Stimulated activated CD4-positive, alpha-beta T cell treated with anti-CD3 and anti-CD28 coated beads, Interleukin-4, amount 100 ng/mL, for 1 hour (primary cell): ENCODE results near the gene L3MBTL1.
"Not testable (repeated sequence)": the region's sequence is repeated elsewhere in the genome, so short reads cannot be mapped to it uniquely, and the experiment has no call there.

ENCODE experiments used
- DNase-seq: peaks from one replicate; pipeline ENCODE4 v3.0.0-alpha.2; 2020

Gene L3MBTL1

DNA sequence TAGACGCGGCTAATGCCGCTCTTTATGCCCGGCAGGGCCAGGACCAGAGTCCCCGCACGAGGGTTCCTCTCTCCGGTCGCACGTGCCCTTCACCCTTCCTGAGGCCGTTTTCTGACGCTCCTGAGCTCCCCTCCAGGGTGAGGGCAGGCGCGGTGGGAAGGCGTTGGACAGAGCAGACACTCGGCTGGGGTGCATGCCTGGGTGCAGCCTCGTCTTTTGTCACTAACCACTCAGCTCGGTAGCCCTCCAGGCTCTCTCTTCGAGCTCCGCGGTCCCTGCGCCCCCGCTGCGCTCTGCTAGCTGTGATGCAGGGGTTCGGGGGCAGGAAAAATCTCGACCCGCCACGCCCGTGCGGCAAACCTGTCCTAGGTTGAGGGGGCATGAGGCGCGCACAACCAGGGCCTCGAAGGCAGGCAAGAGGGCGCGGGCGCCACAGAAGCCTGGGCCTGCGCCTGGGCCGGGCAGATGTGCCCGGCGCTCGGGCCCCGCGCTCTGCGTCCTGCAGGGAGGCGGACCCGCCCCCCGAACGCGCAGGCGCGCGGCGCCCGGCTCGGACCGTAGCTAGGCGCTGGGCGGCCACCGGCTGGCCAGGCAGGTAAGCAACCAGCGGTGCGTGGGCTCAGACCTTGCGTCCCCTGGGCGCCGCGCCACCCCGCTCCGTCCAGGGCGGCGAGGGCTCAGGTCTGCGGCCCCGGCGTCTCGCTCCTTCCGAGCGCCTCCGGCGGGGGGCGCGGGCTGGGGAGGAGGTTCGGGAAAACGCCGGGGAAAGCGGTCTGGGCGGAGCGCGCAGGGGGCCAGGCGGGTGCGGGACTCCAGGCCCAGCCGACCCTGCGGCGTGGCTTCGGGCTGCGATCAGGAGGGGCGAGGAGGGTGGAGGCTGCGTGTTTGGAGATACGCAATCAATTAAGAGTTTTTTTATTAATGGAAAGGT lies at the start of gene L3MBTL1:
Gene L3MBTL1 (plus strand): TSS at position 548 of the 931 bp plus-strand sequence. CDS start 5,807 bp downstream, outside the sequence.
- DNase-seq, result peak; percentile 15

DNA sequence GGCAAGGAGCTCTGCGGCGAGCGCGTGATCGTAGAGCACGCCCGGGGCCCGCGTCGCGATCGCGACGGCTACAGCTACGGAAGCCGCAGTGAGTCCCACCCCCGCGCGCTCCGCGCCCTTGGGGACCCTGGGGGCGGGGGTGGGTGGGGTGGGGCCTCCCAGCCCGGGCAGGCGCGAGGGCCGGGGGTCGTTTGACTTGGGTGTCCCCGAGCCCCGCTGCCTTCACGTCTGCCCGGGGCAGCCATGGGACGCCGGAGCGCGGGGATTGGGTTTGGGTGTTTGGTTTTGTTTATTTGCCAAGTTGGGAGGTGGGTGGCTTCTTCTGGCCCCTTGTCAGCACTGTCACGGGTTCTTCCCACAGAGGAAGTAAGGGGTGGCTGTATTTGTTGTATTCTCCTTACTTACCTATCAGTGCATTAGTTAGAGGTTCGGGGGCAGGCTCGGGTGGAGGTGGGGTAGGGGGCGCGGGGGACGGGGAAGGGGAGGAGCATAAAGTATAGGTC lies 49.0 kb upstream of the L3MBTL1 start:
- no peak for DNase-seq

DNA sequence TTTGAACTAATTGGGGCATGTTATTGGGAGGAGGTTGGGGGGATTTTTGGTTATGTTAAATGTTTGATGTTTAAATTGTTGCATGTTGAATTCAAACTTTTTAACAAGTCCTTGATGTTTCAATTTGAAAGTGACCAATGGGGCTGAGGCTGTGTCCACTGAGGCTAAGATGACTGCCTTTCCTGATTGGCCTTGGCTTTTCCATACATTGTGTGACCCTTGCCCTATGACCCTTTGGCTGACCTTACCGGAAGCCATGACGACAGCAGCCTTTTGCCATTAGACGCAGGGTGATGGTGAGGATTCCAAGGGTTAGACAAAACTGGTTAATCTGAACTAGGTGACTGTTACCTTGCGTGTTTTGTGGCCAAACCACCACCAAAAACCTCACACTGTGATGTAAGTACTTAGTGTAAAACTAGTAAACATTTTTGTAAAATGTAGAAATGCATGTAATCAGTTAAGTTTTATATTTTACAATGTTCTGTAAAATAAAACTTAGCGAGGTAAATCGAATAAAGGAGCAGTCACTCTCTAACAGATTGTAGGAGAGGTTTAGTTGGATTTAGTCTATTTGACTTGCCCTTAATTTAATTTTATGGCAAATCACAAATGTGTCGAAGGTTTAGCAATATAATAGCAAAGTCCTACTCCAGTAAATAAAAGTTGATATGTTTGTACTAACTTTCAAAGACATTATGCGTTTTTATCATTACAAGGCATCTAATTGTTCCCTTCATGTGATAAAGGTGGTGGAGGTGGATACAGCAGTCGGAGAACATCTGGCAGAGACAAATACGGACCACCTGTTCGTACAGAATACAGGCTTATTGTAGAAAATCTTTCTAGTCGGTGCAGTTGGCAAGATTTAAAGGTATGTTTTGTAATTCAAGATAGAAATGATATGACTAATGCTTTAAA lies 48.2 kb upstream of the L3MBTL1 start:
- DNase-seq, result no peak

DNA sequence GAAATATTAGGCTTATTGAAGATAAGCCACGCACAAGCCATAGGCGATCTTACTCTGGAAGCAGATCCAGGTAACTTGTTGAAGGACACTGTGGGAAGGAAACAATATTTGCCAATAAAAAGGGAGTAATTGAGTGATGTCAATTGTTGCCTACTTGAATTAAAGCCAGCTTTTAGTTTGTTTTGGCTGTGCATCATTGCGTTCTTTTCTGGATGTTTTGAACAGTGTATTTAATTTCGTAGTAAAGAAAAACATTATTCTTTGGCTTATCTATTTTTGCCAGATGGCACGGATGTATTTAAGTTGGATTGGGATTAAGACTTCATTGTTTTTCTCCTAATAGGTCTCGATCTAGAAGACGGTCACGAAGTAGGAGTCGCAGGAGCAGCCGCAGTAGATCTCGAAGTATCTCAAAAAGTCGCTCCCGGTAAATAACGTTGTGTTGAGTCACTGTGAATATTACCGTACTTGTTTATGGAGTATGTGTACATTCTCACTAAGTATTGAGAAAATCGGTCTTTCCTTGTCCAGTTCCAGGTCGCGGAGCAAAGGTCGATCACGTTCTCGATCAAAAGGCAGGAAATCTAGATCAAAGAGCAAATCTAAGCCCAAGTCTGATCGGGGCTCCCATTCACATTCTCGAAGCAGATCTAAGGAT lies 47.2 kb upstream of the L3MBTL1 start:
- no peak for DNase-seq

DNA sequence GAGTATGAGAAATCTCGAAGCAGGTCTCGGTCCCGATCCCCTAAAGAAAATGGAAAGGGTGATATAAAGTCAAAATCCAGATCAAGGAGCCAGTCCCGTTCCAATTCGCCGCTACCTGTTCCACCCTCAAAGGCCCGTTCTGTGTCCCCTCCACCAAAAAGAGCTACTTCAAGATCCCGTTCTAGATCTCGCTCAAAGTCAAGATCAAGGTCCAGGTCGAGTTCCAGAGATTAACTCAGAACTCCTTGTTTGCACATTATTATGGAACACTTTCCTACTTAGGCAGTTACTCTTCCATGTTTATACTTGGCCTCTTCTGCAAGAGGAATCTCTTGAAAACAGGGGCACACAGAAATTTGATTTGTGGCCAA lies 46.7 kb upstream of the L3MBTL1 start:
- no peak for DNase-seq

DNA sequence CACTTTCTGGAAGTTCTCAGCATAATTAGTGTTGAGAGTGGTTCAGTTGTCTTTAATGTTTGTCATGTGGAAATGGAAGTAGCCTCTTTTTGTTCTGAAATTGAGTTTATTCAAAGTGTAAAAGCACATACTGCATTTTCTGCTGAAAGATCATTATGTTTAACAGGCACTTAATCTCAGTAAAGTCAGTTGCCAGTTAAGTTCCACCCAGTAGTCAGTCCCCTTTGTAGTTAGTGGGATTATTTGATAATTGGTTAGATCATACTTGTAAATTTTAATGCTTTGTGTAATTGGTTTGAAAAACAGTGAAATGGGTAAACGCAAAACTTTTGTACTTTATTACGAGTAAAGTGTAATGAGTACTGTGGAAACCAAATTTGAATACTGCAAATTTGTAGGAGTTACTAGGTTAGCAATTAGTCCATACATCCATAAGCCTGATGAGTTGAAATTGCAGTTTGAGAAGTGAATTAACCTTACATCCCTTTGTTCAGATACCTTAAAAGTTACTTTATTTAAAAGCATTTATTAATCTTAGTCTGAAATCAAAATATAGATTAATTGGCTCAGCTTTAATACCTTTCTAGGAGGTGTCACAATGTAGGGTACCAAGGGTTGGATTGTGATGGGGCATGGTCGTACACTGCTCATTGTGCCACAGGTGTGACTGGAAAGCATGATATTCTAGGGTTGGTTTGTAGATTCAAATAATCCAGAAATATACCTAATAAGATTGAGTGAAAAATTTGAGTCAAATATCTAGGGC lies 45.4 kb upstream of the L3MBTL1 start:
- no peak for DNase-seq

DNA sequence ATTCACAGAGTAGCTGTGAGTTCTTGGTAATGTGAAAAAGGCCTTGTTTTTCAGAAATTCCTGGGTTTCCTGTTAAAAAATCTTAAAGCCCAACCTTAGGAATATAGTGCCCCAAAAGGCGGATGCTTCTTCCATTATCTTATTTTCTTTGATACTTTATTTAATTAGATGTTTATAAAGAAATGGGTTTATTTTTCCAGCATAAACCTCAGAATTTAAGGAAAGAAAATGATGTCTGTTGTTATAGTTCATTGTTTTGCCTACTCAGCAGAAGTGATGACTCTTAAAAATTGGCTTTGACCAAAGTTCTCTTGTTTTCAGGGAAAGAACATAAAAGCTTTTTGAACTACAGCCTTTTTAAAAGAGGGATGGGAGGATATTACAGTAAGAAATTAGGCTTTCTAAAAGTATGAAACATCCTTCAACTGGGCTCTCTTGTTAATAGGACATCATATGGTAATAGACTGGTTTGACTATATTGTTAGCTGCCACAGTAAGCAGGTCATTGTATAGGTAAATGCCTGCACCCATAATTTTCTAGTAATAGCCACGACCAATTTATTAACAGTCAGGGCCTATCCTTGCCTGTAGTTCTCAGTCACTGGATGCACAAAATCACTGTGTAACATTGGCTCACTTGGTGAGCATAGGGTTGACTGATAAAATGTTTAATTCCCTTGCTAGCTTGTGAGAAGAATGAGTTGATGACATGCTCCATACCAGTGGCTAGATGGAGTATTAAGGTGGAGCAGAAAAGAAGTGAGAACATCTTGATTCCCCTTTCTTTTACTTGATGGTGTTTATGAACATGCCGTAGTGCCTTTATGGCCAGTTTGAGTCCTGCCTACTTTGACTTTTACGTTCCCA lies 44.6 kb upstream of the L3MBTL1 start:
- no peak for DNase-seq

DNA sequence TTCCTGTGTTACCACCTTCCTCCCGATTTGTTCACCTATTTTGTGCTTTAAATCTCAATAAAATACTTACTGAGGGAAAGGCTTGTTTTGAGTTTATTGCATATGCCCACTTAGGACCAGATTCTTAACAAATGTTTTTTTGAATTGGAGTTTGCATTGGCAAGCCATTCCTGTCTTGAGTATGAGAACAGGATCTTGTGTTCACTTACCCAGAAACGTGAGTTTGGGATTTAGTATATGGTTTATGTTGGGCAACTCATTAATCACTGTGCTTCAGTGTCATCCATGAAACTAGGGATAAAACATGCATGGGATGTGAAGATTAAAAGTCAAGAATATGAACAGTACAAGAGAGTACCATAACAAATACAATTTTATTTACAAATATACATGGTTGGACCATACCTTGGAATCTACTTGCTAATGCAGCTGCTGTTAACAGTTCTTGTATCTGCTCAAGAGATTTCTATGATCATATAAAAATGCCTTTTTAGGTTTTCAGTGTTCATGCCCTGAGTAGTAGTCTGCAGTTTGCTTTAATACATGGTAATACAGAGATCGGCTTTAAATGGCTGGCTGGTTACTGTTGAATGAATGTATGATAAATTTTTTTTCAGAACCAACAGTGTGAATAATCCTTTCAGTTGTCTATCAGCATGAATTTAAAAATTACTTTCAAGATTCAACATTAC lies 43.8 kb upstream of the L3MBTL1 start:
- DNase-seq, result no peak

DNA sequence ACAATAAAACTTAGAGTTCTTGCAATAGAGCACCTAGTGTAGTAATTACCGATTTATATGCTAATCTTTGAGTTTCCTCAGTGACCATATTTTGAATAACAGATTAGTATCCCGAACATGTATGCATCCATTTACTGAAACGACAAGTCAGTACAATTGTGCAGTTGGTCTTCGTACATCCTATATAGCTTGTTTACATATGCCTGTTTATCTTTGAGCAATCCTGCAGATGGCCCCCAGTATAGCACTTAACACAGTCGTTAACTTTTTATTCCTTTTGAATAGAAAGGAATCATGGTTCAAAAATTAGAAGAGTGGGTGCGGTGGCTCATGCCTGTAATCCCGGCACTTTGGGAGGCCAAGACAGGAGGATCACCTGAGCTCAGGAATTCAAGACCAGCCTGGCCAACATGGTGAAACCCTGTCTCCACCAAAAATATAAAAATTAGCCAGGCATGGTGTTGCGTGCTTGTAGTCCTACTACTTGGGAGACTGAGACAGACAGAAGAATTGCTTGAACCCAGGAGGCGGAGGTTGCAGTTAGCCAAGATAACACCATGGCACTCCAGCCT lies 43.2 kb upstream of the L3MBTL1 start:
- no peak for DNase-seq

DNA sequence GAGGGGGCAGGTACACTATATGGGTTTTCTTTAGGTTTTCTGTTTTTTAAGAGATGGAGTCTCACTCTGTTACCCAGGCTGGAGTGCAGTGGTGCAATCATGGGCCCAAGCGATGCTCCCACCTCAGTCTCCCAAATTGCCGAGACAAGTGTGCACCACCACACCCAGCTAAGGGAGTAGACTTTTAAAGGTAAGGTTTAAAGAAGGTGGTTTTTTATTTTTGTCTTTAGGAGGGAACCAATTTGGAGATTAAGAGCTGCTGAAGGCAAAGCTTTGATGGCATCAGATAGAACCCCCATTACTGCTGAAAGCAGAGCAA lies 41.9 kb upstream of the L3MBTL1 start:
- no peak for DNase-seq

DNA sequence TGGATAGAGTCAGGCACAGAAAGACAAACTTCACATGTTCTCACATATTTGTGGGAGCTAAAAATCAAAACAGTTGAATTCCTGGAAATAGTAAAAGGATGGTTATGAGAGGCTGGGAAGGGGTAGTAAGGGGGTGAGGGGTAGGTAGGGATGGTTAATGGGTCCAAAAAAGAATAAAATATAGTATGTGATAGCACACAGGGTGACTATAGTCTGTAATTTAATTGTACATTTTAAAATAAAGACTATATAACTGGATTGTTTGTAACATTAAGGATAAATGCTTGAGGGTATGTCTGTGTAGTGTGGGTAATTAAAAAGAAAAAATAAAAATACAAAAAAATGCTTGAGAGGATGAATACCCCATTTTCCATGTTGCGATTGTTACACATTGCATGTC lies 39.9 kb upstream of the L3MBTL1 start:
- DNase-seq, result no peak

DNA sequence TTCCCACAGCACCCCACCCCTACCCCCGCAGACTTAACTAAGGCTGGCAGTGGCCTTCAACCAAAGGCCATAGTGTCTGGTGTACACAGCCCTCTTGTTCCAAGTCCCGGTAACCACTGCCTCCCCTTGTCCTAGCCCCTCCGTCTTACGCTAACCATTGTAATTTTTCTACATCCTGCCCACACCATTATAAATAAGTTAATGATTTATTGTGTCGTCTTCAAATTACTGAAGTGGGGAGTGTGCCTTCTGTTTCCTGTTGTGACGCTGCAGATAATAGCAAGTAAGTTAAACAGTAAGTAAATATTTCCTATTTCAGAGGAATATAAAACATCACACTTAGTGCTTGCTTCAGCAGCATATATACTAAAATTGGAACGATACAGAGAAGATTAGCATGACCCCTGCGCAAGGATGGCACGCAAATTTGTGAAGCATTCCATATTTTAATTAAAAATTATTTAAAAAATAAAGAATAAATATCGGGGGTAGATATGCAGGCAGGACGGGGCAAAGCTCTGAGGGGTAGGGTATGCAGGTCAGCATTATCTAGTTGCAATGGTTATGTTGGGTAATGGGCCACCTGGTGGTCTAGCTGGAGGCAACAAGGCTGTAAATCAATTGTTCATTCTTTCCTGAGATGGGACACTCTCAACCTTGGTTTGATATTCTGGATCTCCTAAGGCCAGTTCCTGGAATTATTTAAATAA lies 34.7 kb upstream of the L3MBTL1 start:
- no peak for DNase-seq

DNA sequence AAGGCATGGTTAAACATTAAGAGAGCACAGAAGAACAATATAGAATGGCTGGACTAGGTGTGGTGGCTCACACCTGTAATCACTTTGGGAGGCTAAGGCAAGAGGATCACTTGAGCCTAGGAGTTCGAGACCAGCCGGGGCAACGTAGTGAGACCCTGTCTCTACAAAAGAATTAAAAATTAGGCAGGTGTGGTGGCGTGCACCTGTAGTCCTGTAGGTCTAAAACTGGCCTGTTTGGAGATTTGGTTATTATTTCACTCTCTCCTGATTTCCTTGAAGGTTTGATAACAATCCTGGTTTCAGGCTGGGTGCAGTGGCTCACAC lies 34.2 kb upstream of the L3MBTL1 start:
- no peak for DNase-seq

DNA sequence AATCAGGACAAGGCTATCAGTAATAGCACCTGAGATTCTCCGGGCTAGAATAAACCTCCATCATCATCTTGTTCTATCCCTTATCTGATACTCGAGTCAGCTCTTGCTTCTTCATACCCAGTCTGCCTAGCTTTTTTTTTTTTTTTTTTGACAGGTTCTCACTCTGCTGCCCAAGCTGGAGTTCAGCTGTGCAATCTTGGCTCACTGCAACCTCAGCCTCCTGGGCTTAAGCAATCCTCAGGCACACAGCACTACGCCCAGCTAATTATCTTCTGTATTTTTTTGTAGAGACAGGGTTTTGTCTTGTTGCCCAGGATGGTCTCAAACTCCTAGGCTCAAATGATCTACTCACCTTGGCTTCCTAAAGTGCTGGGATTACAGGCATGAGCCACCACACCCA lies 30.3 kb upstream of the L3MBTL1 start:
- DNase-seq, result no peak

DNA sequence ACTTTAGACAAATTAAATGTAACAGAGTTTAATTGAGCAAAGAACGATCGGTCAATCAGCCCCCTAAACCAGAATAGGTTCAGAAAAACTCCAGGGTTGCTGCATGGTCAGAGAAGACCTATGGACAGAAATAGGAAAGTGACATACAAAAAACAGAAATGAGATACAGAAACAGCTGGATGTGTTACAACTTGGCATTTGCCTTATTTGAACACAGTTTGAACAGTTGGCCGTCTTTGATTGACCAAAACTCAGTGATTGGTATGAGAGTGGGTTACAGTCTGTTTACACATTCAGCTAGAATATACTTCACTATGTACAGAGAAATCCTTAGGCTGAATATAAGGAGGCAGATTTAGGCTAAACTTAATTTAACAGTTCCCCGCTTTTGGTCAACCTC lies 29.9 kb upstream of the L3MBTL1 start:
- DNase-seq, result no peak

DNA sequence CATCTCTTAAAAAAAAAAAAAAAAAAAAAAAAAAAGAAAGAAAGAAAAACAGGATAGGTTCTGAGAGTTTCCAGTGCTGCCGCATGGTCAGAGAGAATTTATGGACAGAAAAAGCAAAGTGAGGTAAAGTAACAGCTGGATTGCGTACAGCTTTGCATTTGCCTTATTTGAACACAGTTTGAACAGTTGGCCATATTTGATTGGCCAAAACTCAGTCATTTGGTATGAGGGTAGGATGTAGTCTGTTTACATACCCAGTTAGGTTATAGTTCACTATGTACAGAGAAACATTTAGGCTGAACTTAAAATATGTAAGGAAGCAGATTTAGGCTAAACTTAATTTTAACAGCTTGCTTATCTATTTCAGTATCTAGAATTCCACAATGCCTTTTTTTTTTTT lies 17.5 kb upstream of the L3MBTL1 start:
- DNase-seq, result no peak

DNA sequence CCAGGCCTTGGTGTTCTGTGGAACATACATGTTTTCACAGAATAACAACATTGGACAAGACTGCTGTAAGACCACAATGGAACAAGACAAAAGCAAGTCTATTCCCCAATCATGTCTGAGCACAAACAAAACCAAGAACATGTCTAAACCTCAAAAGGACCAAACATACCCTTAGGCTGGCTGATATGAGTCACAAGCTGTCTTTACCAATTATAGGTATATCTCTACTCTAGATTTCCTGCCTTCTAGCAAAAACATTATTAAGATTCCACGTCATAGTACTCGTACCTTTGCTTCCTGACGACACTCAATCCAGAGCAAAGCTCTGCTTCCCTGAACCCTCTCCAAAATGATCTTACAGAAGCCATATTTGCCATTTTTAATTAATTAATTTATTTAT lies 15.4 kb upstream of the L3MBTL1 start:
- DNase-seq, result no peak

DNA sequence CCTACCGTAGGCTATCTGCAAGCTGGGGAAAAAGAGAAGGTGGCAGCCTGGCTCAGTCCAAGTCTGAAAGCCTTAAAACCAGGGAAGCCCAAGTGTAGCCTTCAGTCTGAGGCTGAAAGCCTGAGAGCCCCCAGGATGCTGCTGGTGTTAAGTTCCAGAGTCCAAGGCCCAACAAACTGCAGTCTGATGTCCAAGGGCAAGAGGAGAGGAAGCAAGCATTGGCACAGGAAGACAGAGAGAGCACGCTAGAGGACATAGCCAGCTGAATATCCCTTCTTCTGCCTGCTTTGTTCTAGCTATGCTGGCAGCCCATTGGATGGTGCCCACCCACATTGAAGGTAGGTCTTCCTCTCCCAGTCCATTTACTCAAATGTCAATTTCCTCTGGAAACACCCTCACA lies 12.1 kb upstream of the L3MBTL1 start:
- no peak for DNase-seq

DNA sequence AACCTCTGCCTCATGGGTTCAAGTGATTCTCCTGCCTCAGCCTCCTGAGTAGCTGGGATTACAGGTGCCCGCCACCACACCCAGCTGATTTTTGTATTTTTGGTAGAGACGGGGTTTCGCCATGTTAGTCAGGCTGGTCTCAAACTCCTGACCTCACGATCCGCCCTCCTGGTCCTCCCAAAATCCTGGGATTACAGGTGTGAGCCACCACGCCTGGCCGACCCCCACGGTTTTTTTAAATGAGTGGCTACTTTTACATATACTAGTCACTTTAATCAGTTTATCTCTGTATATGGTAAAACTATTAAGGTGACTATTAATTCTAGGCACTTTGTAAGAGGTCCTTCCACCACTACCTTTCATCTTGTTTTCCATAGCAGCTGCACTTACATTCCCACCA lies 5.5 kb upstream of the L3MBTL1 start:
- DNase-seq, result not testable (repeated sequence)

DNA sequence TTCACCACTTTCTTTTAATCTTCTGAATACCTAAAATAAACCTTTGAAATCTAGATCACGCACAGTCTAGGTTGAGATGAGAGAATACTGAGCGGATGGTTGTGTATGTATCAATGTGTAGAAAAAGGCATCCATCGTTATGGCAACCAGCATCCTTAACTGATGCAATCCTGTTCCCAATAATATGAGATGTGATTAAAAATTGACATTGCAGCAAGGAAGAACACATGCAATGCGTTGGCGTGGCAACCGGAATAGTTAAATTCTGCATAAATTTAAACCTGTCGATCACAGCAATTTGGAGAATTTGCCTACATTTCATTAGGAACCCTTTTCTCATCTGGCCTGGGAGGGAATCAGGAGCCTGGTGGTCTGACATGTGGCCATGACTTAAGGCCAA lies 1.3 kb upstream of the L3MBTL1 start:
- no peak for DNase-seq
